COLO829 (cell line): ENCODE results near the gene GPC6.

Source experiments
- DNase-seq: peaks from one replicate; pipeline ENCODE4 v3.0.0; 2012; ENCODE audit warnings: low spot score

GPC6 gene

DNA sequence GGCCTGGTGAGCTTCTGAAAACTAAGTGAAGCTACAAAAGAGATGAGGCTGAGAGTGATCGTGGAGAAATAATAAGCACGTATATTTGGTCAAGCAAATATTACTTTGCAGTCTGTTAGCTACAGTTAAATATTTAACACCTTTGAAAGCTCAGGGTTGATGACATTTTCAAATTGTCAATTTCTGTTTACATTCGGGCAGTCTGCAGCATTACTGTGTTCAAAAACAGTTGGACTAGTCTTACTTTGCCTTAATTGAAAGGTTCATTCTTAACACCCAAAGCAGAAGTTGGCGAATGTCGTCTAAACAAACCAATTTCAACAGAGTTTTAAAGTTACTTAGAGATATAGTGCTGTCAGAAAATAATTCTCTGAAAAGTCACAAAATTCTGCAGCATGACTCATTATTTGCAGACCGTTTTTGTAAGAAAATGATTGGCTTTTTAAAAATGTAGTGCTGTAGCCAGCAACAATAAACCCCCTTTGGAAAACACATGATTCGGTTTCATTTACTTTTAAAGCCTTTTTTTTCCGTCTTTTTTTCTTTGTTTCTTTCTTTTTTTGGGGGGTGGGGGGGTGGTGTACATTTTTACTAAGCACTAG, 549.0 kb downstream of the GPC6 start:
- DNase-seq, result no peak

DNA sequence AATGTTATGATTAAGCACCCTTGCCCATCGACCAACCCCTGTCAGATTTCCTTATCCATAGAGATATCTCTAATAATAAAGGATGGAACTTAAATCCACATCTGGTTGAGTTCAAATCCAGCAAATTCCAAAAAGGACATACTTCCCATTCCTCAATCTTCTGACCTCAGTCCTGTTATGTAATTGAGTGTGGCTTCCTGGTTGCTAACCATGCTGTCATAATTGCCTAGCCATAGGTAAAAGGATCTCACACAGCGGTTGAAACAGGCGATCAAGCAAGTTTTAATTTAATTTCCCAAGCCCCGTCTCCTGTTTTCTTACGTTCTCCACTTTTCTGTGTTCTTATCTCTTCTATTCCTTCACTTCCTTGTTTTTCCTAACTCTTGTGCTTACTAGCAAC, 550.3 kb downstream of the GPC6 start:
- no peak for DNase-seq

DNA sequence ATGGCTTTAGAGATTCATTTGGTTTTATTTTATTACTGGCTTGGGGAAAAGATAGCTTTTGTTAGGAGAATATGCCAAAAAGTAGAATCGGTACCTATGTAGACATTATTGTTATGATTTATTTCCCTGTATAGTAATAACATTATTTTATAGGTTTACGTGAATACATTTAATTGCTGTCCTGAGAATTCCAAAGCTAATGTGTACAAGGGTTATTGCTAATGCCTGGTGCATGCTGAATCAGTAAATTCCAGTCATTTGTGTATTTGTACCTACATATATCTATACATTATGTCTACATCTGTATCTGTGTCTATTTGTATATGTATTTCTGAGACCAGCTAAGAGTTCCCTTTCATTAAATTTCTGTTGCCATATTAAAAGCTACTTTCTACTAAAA, 550.9 kb downstream of the GPC6 start:
- DNase-seq, result no peak

DNA sequence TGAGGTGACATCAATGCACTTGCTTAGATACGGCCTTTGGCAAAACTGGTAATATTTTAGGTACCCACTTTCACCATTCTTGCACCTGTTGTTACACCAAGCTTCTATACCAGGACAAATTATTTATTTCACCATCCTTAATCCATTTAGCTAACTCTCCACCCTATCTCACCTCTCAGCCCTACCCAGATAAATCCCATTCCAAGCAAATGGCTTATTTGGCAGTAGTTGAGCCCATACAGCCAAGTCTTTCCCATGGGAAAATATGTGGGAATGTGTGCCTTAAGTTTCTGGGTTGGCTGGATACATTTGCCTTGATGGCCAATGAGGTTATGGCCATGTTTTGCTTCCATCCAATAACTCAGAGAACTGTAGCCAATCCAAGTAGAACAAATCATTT, 551.9 kb downstream of the GPC6 start:
- DNase-seq, result no peak

DNA sequence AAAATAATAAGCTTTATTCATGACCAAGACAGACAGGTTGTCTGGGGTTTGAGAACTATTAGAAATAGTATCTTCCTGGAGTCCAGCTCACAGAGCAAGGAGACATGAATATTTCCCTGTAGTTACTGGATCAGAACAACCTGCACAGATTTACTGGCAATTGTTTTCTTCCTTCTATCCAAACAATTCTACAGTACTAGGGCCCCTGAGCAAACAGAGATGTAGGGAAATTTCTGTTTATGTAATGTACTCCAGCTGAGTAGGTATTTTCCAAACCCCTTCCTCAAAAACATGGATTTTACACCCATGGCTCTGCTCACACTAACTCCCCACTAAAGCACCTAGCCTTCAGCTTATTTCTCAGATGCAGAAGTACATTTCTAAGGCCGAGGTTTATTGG, 557.6 kb downstream of the GPC6 start:
- no peak for DNase-seq

DNA sequence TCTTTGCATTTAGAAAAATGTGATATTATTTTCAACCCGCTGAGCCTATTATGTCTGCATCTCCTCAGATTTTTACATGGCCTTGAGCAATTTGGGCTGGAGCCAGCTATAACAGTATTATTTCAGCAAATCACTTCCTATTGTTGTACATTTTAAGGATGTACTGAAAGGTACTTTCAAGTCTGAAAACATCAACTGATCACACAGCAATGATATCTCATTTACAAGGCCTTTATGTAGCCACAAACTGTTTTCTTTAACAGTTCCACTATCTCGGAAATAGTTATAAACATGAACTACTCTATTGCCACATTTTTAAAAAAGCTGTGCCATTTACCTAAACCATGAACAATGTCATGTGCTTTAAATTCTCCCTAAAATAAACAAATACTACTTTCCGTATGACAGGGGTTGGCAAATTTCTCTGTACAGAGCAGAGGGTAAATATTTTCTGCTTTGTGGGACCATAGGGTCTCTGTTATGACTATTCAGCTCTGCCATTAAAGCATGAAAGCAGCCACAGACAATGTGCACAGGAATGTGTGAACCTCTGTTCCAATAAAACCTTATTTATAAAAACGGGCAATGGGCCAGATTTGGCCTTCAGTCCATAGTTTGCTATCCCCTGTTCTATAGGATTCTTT, 560.4 kb downstream of the GPC6 start:
- no peak for DNase-seq

DNA sequence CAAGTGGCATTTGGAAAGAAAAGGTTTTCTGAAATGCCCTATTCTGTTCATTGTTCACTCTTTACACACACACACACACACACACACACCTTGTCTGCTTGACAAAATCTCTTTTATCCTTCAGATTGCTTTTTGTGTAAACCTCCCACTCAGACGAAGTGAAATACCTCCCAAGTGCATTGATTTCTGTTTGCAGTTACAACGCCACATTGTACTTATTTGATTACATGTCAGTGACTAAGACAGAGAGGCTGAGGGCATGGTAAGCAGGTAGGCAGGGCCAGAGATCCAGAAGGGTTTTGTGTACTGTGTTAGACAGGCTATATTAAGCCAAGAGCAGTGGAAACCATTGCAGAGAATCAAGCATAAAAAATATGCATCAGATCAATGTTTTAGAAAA, 561.8 kb downstream of the GPC6 start:
- peak; percentile 1 for DNase-seq

DNA sequence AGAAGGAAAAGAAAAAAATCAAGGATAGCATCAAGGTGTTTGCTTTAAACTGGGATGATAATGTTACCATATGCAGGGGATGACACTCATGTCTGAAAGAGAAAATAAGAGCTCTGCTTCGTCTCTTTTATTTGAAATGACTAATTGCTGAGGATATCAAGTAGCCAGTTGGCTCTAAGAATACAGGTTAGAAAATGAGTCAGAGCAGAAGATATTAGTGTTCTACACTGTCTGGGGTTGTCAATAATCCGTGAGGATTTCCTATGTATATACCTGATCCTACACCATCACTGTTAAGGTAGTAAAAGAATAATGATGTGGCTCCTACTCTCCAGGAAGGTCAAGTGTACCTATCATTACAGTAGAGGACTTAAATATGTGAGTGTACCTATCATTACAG, 562.5 kb downstream of the GPC6 start:
- no peak for DNase-seq

DNA sequence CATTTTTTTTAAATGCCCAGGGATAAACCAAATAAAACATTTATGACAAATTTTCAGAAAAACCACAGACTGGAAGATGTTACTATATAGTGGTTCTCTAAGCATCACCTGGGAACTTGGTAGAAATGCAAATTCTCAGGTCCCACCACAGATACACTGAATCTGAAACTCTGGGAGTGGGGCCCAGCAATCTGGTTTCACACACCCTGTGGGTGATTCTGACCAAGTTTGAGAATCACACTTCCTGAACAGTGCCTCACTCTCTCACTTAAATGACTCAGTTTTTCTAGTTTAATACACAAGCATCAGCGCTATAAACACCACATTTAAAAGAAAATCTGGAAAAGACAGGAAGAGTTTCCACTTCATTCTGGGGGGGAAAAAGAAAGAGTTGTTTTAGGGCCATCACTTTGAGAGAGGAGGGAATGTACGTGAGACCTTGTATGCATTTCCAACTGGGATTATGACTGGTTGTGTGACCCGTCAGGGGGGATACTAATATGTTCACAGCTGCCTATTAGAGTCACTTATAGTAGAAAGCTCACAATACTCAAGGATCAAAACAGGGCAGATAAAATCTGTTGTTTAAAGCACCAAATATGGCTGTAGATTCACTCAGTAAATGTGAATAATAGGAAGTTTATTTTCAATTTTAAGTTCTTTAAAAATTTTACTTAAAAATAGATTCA, 567.7 kb downstream of the GPC6 start:
- no peak for DNase-seq

DNA sequence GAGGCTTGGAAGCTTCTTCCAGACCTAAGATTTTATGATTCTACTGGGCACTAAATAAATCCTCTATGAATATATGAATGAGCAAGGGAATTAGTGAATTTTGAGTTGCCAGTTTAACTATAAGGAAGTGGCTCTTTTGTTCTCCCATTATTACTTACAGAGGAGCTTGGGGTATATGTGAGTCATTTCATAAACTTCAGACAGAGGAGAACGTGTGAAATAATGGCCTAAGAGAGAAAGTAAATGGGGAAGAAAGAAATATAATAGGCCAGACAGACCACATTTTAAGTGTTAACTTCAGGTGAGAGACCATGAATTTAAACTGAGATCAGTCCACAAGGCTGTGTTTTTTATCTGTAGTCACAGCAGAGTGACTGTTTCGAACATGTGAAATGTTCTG, 570.9 kb downstream of the GPC6 start:
- DNase-seq, result no peak

DNA sequence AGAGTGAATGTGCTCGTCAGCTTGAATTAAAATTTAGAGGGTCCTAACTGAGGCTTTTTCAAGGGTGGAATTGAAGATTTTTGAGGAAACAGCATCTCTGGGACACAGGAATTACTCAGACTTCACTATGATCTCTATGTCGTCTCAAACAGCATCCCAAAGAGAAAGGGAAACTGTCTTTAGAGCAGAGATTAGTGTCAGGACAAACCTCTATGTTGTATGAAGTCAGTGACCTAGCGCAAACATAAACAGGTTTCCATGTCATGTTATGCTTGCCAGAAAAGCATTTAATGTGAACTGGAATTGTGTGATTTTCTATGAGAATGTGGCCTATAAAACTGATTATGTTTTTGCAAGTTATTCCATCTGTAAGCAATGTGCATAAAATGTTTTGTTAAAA, 573.7 kb downstream of the GPC6 start:
- DNase-seq, result no peak

DNA sequence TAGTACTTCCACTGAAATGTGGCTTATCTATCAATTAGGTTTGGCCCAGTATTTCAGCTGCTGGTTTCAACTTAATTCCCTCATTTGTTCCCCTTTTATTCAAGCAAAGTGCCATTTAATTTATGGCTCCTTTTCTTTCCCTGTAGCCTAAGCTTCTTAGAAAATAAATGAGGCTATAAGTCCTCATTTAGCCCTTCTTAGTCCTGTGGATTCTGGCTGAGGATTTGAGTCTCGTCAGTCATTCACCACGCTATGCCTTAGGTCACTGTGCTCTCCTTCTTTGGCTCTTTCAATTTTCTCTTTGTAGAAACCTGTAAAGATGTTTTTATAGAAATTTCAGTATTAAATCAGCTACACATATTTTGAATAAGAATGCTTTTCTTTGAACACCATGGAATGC, 579.1 kb downstream of the GPC6 start:
- DNase-seq, result no peak

DNA sequence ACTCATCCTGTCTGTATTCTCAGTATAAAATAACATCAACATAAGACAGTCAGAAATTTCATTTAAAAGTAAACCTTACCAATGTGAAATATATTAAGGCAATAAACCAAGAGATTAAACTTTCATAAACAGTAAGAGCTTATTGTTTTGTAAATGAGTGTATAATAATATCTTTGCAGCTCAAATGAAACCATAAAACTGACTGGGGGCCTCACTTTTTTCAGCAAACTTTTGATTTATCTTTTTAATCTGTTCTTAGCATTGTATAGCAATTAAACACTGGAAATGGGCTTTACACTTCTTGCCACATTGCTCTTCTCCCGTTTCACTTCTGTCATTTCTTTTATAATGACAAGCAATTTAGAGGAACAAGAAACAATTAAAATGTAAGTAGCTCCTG, 580.3 kb downstream of the GPC6 start:
- no peak for DNase-seq

DNA sequence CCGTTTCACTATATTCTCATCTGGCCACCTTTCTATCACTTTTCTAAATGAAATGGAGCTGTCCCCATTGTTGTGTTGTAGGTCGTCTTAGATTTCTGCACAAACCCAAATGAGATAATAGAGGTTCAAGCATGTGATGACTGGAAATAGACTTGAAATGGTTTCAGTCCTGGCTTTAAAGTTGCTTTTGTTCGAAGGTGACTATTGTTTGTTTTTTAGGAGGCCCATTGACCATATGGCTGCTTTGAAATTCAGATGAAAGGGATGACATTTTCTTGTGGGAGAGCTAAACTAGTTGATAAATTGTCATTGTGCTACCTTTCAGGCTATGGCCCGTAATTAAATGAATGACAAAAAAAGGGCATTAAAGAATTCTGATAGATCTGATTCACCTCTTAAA, 583.7 kb downstream of the GPC6 start:
- DNase-seq, result no peak

DNA sequence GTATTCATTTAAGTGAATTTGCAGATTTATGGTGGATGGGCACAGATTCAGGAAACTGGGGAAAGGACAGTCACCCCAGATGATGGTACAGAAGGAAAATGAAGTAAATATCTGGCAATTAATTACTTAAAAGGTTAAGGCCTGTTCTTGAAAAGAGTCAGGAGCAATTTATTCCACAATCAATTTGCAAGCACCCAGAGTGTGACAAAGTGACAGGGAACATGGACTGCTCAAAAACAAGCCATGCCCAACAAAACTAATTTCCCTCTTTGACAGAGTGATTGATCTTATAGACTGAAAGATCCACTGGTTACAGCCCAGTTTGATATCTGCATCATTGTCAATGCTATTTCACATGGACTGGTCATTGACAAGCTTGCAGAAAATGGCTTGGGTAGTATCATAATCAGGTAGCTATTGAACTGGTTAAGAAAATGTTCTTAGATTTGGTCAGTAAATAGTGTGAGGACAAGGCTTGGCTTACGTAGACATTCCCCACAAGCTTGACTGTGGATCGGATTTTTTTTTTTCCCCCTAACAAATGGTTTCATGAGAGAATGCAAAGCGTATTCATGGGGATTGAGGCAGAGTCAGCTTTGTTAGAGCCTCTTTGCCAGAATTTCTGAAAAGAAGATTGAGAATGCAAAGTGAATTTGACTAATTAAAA, 584.6 kb downstream of the GPC6 start:
- DNase-seq, result no peak

DNA sequence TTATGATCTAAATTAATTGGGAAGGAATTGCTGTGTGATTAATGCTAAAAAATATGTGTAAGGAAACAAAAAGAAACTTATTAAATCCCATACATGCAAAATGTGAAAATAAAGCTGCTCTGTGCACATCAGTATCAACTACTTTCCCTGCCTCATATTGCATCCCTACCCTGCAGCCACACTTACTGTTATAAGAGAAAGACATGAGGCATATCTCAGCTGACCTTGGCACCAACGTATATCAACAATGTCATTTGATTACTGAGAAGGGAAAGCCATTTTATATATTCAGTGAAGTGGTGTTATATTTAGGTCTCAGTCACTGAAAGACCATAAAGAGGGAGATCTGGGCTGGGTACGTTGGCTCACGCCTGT, 585.1 kb downstream of the GPC6 start:
- no peak for DNase-seq

DNA sequence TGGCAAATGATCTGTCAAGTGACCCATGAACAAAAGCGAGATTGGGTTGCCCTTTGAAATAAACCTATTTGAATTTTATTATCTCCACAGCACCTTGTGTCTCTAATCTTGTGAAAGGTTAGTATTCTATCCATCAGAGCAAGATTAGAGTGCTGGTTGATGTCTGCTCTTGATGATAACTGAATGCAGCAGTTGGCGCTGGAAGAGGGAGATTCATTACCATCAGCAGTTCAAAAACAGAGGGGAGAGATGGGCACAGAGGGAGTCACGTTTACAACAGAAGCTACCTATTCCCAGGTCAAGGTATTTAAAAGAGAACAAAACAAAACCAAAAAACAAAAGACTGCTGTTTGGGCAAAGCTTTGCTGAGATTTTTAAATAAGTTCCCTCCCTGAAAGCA, 588.1 kb downstream of the GPC6 start:
- no peak for DNase-seq

DNA sequence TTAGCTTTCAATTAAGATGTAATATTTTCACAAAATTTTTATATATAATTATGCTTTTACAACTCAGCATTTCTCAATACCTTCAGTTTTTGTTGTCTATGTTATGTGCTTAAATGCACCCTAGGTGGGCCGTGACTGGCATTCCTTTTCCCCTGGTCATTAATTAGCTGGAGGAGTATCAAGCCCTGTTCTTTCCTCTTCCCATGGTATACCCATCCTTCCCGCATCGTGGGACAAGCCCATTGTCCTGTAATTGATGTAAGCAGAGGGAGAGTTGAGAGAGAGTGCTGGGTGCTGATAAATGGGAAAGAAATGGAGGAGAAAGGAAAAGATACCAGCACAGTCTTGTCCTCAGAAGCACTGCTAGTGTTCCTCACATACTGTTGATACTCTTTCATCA, 591.7 kb downstream of the GPC6 start:
- DNase-seq, result no peak

DNA sequence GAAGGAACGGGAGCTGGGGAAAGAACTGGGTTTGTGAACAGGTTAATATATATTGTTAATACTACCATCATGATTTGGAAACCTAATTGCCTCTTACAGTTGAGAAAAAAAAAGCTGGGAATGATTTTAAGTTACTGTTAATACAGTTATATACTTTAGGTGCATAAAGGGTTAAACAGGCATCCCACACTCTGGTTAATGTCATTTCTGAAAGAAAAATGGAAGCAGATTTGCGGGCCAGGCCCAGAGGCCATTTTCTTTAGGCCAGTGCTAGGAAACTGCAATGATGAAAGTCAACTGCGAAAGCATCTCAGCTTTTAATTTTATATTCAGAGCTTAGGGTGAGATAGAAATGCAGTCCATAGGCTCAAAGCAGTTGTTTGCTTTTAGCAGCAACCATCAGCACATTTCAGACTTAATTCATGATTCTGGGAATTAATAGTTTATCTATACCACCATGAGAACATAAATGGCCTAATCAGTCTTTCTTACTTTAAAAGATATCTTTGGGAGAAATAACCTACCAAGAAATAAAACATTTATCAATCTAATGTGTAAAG, 592.8 kb downstream of the GPC6 start:
- DNase-seq, result no peak

DNA sequence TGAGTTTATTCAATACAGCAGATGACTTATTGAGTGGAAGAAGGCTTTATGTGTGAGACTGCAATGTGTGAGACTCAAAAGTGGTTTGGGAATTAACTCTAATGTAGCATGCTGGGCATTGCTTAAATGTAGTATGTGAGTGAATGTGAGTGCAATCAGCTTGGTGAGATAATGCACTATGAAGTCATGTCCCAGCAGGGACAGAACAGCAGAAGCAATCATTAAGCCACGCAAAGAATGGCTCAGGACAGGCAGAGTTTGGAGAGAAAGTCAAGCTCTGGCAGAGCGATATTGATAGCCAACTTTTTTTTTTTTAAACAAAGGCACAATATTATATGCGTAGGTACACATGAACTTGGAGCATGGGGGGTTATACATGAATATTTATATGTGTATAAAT, 597.7 kb downstream of the GPC6 start:
- no peak for DNase-seq

DNA sequence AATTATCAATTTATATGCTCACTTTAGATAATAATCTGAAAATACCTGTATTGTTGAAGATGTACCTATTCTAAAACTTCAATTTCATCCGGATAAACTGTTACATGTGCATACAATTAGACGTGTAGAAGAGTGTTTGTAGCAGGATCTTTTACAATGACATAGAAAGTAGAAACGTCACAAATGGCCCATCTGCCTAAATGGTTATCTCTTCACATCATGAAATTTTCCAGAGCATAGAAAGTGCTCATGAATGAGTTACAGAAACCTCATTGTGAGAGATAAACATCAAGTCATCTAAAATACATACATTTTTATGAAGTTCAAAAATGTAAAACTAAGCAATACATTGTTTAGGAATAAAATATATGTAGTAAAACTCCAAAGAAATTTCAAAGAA, 607.4 kb downstream of the GPC6 start:
- DNase-seq, result no peak

DNA sequence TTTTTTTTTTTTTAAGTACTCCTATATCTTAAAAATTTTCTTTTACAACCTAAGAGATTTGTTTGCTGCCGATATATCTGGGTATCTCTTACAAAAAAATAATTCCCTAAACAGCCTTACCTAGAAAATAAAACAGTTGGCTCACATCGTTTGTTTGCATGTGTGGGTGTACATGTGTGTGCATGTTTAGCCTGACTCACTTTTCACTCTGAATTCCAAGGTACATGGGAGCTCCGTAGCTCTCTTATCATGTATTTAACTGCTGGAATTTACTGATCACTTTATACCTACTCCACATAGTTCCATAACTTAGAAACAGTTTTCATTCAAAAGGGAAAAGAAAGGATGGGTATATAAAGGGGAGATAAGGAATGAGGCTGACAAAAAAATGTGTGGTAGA, 616.5 kb downstream of the GPC6 start:
- DNase-seq, result no peak

DNA sequence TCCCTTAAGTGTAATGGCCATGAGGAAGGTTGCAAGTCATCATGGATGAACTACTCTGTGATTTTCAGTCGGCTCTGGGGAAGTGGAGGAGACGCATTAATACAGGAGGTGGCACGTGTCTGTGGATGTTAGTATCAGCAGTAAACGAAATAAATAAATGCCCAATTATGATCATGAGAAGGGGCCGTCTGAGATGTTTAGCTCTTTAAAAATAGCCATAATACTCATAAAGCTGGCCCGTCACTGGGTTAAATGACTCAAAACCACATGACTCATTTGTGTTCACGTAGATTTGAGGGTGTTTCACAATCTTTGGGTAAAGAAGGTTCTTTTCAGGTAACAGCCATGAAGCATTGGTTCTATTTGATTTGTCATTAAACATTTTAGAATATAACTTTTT, 620.6 kb downstream of the GPC6 start:
- peak; percentile 40 for DNase-seq
